HG03439 (cell line): ENCODE measurements around the gene HOXB3.

Source experiments
- ATAC-seq: cut with Tn5 transposase; IDR thresholded peaks from one replicate; pipeline ENCODE4 v1.9.1; 2021; ENCODE audit warnings: mild to moderate bottlenecking, moderate library complexity; ENCODE audit not compliant: unreplicated experiment

HOXB3 gene

DNA sequence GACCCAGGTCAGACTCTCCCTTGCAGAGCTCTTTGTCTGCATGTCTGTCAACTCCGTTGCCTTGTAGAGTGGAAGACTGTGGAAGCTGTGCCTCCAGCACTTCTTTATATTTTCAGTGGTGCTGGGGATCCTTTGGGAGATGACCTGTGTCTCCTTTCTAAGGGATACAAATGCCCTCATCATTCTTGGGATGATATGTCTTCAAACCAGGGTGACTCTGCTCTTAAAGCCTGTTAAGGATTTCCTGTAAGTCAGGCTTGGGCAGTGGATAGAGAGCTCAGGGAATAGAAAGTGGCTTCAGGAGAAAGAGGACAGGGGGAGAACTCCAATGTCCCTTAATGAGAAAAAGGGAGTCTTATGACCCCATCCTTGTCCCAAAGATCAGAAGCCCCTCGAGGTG lies 1.5 kb downstream of the HOXB3 start:
- no peak for ATAC-seq

DNA sequence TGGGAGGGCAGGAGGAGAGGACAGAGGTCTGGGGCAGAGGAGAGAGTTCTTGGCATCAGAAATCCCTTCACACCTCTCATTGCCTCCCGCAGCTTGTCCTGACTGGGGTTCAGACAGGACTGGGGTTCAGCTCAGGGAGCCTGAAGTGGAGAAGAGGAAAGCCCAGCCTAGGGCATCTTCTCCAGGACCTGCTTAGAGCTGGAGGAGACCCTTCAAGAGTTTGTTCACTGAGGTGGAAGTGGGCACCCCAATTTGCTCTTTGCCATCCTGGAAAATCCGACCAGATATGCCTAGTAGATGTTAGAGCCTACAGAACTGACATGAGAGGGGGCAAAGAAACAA lies 2.0 kb downstream of the HOXB3 start:
- no peak for ATAC-seq

DNA sequence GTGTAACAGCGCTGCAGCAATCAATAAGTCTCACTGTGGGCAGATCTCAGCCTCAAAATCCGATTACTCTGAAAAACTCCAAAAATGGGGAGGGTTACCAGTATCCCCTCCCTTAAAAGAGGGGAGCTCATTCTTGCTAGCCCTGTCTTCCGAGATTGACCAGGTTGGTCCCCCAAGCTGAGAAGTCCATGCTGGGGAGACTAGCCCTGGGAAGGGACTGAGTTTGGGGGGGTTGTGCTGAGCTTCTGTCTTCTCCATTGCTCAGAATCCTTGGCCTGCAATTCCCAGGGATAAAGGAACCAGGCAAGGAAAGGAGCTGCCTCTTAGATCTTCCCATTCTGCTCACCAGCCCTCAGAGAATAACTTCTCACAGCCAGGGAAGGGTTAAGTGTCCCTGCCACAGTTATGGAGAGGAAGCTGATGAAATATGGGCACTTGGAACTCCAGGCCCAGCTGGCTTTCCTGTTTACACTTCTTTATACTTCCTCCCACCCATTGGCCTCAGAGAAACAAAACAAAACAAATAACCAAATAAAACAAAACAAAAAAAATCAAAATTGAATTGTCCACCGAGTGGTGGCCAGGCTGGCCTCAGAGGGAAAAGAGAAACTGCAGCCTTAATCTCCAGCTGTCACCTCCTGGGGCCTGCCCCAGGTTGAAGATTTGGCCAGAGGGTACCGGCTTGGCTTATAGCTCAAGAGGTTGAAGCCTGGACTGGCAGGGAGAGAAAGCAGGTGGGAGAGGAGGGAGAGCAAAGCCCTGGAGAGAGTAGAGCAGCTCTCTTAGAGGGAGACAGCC lies 2.6 kb downstream of the HOXB3 start:
- no peak for ATAC-seq

DNA sequence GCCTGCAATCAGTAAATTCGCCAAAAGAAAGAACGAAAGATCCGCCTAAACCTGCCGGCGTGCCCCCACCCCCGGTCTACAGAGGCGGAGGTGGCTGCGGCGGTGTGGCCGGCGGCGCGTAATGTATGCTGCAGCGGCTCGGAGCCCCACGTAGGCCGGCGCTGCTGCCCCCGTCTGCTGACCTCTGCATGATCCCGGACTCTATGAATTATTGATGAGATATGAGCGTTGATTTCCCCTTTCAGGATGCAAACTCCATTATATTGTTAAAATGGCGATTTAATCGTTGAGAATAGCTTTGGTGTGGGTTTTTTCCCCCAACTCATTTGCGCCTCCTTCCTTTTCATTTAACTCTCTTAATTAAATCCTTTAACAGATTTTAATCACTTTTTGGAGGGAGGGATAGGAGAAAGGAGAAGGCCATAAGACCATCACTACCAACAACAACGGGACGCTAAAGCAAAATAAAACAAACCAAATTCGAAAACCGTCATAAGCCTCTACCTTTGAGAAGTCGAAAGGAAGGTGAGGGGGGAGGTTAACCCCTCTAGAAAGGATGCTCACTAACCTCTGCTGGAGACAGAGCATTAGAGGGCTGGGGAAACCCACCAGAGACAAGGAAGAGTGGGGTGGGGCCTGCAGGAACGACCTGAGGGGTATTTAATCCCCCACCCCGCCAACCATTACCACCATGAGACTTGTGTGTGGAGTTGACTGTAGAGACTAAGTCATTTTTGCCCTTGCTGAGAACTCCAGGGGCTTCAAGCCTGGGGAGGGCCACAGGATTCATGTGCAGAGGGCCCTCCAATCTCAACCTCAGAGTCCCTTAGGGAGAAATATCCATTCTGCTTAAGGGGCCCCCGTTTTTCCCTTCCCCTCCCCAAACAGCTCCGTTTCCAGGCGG lies 3.4 kb downstream of the HOXB3 start:
- ATAC-seq = no peak

DNA sequence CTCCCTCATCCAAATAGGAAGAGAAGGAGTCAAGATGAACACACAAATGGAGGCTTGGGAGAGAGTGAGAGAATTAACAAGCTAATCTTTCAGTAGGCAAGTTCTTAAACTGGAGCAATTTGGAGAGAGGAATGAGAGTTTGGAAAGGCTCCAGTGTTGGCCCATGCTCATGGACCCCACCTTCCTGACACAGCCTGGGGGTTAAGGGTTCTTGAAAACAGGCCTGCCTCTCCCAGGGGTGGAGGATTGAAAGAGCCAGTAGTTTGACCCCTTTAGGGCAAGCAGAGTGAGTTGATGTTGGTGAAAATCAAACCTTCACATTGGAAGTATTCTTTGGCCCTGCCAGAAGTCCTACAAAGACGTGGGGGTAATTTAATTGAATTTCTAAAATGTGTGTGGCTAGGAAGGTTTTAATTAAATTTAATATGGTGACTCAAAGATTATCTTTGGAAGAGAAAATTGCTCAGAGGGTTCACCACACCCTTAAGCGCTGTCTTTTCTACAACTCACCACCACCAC lies 5.8 kb downstream of the HOXB3 start:
- no peak for ATAC-seq

DNA sequence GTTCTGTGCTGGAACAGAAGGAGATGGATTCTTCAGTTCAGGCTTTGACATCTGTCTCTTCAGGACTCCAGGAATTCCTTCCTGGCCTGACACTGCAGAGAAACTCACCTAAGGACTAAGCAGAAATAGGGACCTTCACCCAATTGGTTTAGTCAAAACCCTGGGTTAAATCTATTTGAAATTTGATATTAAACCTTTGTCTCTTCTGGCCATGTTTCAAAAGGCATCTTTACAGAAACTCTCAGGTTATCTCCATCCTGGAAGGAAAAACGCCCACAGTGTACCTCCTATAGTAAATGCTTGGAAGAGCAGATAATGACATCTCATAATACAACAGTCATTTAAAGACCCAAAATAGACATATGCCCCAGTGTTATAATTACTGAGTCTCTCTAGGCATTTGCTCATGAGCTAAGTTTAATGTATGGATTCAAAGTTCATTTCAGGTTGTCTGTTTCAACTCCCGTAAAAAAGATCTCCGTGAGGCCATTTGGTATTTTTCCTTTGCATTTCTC lies 6.3 kb downstream of the HOXB3 start:
- no peak for ATAC-seq

DNA sequence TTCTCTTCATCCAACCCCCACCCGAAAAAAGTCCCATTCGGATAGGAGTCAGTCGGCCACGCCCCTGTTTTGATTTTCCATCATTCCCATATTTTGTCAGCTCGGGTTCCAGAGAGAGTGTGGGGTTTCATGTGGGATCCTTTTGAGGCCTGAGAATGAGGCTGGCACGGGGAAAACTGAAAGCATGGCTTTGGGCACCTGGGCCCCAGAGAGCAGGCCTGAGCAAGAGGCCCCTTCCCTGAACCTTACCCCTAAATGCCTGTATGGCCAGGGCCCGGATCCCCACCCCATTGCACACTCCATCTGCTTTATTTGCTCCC lies 7.3 kb downstream of the HOXB3 start:
- no peak for ATAC-seq

DNA sequence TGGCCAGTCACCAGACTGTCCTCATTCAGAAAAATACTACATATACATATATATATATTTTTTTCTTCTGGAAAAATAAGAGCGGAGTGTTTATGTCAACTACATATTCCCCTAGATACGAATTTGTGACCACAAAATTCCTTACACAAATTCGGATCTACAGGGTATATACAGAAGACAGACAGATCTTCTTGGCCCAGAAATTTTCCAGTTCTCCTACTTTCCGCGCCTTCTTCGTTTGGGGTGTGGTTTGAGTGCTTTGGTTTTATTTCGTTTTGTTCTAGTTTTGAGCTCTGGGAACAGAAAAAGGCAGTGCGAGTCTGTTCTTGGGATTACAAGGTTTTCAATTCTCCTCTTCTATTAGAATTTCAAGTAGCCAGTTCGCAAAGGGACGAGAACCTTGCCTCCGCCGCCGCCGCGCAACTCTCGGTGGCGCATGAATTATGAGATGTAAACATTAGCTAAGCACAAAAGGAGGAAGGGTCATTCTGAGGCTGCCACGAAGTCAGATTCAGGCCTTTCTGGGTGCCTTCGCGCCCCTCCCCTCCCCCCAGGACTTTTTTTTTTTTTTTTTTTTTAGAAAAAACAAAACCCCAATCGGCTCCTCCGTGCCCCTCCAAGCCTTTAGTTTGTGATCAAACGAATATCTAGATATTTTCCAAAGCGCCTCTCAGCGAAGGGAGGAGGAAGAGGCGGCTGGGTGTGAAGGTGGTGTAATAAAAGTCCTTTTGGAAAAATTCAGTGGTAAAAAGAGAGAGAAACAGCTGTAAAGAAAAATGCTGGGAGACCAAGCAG lies 10.1 kb downstream of the HOXB3 start:
- ATAC-seq = no peak

DNA sequence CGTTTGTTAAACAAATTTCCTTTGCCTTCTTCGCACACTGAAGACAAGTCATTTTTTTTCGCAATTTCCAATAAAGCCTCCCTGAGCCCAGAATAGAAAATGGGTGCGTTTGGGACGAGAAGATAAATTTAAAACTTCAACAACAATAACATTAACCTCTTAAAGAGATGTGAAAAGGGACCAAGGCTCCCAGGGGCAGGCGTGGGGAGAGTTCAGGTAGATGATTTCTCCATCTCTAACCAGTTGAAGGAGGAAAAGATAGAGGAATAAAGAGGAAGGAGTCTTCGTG lies 10.6 kb downstream of the HOXB3 start:
- ATAC-seq = no peak

DNA sequence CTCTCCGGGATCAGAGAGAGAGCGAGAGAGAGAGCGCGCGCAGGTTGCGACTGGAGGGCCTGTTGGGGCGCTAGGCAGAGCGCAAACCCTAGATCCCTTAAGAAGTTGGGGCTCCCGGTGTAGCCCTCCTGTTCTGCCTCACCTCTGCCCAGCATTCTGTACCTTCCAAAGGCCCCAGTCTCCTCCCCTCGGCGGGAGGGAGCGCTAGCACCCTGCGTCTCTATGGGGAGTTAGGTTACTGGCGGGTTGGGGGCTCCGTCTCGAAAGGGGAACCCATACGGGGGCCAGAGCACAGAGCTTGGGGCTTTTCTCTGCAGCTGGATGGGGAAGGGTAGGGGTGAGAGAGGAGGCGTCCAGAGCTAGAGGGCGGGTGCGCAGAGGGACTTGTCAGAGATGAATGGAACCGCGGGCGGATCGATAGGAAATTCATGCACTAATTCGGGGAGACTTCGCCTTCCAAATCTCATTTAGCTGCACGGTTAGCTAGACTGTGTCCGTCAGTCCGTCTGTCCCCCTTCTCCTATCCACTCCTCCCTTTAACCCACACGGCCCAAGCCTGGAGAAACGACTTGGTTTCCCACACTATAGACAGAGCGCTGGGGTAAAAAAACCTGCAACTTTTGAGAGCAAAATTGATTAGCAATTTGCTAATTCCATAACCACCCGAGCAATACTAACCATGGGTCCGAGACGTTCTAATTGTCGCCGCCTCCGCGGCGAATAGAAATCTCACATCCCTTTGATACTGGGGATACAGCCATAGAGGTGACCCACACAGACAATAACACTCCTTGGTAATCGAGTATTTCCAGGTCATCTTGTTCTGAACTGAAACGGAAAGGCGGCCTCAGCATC lies 11.2 kb downstream of the HOXB3 start:
- peak; percentile 41 for ATAC-seq

DNA sequence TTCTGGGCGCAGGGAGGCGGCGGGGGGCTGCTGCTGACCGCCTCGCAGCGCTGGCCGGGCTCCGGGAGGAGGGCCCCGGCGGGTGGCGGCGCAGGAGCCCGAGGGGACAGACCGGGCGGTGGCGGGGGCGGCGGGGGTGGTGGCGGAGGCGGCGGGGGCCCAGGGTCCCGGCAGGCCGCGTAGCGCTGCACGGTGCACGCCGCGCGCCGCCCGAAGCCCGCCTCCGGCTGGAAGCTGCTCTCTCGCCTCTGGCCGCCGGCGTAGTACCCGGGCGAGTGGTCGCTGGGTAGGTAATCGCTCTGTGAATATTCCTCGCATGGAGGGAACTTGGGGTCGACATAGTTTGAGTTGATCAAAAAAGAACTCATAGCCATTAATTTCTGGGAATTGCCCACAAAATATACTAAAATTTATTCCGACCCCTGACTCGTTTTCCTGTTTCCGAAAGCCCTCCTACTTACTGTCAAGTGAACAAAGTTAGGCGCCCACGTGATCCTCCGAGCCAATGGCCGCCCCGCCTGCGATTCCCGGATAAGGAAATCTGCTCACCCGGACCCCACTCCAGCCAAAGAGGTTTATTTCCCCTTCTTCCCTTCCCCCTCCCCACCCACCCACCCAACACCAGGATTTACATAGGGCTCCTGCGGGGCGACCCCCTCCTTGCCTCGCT lies 12.0 kb downstream of the HOXB3 start, which contains the start of gene HOXB4:
Gene HOXB4 (minus strand): TSS at position 405 of the 670 bp plus-strand sequence. CDS start 31 bp downstream, at position 374.
- peak; percentile 66 for ATAC-seq

DNA sequence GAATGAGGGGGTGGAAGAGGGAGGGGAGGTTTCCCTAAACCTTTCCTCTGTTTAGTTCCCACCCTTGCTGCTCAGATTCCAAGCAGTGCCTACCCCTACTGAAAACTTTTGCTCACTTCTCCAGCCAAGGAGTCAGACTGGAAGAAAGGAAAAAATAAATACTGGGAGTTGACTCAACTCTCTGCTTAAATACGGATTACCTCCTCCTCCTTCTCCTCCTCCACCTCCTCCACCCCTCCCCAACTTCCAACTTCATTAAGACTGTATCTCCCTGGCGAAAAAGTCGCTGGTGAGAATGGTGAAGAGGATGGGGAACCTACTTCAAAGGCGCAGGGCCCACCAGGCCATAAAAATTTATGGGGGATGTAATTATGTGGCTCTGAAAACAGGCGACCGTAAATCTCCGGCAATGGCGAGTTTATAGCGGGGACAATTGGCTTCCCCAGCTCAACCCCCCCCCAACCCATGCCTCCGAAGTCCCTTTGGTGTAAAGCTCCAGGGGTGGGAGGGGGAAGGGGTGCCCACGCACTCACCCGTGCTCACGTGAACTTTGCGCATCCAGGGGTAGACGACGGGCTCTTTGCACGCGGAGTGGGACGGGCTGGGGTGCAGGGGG lies 12.6 kb downstream of the HOXB3 start:
- ATAC-seq = no peak

DNA sequence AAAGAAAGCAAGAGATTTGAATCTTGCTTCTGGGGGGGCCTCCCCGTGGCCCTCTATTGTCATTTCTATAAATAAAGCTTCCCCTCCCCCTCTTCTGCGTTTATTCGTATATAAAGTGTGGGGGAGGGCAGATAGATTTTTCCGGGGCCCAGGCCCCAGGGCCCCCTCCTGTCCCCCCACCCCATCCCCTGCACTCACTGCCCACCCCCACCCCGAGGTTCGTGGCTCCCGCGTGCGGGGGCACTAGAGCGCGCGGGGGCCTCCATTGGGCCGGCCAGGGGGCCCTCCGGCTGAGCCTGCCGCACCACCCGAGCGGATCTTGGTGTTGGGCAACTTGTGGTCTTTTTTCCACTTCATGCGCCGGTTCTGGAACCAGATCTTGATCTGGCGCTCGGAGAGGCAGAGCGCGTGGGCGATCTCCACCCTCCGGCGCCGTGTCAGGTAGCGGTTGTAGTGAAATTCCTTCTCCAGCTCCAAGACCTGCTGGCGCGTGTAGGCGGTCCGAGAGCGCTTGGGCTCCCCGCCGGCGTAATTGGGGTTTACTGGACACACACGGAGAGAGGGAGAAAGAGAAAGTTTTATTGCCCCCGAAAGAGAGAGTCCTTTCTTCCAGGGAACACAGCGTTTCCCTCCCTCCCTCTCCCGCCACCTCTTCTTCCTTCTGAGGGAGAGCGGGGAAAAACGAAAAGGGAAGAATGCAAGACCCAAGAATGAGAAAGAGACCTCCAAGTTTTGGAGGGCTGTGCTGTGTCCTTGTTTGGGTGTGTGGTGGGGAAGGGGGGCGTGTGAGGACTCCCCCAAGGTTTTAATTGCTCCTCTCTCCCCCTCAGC lies 13.3 kb downstream of the HOXB3 start:
- ATAC-seq = no peak

DNA sequence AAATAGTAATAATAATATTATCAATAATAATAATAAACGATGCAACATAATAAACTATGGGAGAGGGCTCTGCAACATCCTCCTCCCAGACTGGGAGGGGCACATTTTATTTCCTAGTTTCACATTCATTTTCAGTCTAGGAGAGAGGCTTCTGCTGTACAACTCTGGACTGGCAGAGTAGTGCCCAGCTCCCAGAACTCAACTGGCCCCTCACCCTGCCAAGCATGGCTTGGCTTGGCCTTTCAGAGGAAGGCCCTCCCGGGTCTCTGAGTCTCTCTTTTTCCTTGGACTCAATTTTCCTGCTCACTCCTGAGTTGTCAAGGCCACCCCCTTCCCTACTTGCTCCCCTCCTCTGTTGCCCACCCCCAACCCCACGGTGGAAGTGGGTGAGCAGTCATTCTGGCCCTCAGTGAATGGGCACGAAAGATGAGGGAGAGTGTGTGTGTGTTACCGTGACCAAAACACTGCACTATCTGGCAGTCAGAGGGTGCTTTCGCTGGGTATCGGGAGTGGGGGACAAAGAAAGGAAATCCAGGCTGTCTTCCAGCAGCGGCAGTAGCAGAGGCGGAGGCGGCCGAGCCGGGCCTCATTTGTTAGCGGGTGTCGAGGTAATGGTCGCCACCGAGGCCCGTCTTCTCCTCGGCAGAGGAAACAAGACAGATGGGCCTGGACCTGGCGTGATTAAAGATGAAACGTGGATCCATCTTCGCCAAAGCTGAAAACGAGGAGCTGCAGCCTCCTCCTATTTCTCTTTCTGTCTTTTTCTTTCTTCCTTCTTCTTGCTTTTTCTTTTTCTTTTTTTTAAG lies 14.2 kb downstream of the HOXB3 start:
- no peak for ATAC-seq

DNA sequence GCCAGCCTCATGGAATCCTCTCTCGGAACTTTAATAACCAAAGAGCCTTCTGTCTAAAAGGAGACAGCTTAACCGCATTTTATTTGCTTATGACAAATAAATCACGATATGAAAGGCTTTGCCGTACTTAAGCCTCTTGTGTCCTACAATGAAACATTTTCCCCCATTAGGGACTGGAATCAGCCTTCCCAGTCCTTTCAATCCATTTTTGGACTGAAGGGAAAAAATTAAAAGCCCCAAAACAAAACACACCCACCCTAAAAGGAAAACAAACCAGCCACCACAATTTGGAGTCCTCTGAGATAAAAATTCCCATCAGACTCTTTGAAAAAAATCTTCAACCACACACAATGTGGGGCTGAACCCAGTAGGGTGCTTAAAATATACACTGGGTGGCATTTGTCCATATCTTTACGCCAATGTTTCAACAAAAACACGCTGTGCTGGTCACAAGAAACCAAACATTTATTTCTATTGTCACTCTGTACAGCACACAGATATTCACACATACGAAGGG lies 14.9 kb downstream of the HOXB3 start:
- no peak for ATAC-seq

DNA sequence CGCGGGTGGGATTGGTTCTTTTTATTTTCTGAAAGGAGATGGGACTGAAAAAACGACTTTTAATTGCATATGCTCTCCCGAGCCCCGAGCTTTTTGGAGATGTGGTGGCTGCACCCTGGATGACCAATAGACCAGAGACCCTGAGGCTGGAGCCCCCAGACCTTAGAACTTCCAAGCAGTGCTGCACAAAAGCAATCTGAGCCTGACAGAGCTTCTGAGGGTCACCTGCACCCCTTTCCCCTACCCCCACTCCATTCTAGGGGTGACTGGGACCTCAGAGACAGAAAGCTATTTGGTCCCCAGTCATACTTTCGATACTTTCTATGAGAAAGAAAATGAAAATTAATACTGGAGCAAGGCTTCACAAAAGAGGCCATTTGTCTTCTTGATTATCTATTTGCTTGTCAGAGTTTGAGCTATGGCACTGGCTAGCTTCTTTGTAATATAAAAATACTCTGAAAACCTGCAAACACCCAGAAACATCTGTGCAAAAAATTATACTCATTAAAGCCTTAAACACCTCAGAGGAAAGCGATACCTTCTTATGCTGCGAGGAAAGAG lies 15.5 kb downstream of the HOXB3 start:
- no peak for ATAC-seq

DNA sequence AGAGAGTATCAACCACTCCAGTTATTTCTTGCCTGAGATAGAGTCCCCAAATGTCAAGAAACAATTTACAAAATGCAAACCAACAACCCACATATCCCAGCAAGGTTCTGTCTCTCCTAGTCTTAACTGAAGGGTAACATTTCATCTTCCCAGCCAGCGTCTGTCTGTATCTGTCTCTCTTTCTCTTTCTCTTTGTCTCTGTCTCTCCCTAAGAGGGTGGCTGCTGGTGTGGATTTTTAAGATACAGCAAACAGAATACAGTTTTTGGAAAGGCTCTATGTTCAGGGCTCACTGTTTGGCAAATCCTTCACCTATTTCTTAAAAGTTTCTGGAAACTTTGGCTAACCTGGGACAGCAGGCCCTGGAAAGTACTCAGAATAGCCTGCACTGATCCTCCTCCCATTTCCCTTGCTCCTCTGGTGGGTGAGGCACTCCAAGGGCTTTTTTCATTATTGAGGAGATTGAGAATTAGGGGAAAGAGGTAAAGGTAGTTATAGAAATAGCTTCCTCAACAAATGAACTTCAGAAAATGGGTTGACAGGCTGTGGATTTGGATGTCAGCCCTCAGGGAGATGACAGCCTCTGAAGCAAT lies 18.1 kb downstream of the HOXB3 start:
- ATAC-seq = no peak
